ENCODE data around the gene PCGF3.
A peak's percentile ranks its signal among the peaks of the same experiment; 100 is the strongest.
"Not testable (repeated sequence)": the region's sequence is repeated elsewhere in the genome, so short reads cannot be mapped to it uniquely, and the experiment has no call there.

The PCGF3 gene

DNA sequence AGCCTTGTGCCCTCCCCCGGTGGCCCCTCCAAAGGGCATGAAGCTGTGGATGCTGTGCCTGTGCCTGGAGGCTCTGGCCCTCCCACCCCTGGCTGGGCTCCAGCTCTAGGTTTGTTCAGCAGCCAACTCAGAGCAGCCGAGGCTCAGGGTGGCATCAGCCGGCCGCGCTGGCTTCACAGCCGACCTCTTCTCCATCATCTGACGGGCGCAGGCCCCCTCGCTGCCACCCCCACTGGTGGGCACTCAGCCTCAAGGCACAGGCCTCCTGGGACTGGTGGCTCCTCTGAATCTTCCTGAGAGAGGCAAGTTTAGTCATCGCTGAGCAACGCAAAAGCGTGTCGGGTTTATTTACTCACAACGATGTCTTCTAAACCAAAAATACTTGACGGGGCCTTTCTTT lies 46.0 kb downstream of the PCGF3 start:
- TF ChIP-seq, protein P1, sequence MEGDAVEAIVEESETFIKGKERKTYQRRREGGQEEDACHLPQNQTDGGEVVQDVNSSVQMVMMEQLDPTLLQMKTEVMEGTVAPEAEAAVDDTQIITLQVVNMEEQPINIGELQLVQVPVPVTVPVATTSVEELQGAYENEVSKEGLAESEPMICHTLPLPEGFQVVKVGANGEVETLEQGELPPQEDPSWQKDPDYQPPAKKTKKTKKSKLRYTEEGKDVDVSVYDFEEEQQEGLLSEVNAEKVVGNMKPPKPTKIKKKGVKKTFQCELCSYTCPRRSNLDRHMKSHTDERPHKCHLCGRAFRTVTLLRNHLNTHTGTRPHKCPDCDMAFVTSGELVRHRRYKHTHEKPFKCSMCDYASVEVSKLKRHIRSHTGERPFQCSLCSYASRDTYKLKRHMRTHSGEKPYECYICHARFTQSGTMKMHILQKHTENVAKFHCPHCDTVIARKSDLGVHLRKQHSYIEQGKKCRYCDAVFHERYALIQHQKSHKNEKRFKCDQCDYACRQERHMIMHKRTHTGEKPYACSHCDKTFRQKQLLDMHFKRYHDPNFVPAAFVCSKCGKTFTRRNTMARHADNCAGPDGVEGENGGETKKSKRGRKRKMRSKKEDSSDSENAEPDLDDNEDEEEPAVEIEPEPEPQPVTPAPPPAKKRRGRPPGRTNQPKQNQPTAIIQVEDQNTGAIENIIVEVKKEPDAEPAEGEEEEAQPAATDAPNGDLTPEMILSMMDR (conservative IDR thresholded peaks at IDR 0.05), result no peak
- peak overlapping the region; percentile 7; the same call in 1 of the 2 replicates for H3K27ac ChIP-seq

DNA sequence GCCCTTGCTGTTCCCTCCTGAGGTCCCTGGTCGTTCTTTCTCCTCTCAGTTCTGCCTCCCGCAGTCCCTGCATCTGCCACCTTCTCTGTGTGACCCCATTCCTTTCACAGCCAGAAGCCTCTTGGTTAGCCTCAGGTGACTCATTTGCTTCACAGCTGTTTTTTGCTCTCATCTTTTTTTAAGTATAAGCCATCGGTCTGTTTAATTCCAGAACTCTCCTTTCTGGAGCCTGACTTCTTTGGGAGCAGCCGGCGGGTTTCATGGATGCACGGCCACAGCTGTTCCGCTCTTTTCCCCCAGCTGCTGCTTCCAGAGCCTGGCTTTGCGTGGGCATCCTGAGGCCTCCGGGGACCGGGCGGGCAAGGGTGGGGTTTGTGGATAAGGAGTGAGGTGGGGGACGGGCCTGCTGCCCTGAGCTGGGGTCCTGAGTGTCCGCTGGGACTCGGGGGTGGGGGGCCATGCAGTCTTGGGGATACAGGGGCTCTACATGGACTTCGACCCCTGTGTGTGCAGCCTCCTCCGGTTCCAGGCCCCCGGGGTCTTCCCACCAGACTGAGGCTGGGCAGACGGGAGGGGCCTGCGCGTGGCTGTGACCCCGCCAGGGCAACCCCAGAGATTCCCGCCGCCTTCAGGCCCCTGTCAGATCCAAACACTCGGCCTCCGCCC lies 46.7 kb downstream of the PCGF3 start:
- TF ChIP-seq, protein P1 (conservative IDR thresholded peaks at IDR 0.05), result no peak
- no peak overlapping the region; the same call in 1 of the 2 replicates for H3K27ac ChIP-seq

DNA sequence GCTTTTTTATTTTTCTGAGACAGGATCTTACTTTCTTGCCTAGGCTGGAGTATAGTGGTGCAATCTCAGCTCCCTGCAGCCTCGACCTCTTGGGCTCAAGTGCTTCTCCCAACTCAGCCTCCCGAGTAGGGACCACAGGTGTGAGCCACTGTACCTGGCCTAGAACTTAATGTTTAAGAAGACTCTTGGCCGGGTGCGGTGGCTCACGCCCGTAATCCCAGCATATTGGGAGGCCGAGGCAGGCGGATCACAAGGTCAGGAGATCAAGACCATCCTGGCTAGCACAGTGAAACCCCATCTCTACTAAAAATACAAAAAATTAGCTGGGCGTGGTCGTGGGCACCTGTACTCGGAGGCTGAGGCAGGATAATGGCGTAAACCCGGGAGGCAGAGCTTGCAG lies 47.6 kb downstream of the PCGF3 start:
- not testable (repeated sequence) for H3K27ac ChIP-seq

DNA sequence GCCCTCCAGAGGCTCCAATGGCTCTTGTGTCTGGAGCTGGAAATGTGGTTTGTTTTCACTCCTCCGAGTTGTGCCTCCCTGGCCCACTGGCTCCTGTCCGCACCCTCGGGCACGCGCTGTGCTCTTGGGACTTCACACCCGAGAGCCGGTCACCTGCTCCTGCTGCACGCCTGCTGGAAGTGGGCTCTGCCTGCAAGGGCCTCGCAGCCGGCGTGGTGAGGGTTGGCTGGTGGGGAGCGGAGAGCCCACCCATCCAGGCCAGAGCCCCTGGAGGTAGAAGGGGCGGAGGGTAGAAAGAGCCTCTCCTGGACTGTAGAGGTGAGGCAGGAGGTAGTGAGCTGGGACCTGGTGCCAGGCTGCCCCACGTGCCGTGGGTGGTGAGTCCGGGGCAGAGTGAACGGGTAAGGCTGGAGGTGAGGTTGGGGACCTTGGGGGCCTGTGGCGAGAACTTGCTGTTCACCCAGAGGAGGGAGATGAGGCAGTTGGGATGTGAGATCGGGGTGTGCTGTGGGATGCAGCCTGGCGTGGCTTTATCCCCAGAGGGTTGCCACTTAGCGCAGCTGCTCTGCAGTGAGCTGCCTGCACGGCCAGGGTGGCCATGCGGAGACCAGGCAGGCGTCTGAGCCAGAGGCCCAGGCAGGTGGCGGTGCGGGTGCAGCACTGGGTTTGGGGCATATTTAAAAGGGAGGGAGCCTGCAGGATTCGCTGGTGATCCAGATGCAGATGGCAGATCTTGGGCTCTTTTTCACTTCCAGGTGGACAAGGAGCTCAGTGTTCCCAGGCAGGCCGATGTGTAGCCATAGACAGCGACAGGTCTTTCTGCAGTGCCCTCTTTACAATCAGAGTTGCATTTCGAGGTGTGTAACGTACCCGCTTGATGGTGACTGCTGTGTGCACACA lies 48.8 kb downstream of the PCGF3 start:
- TF ChIP-seq, protein P1 (conservative IDR thresholded peaks at IDR 0.05), result no peak
- no peak overlapping the region for H3K27ac ChIP-seq

DNA sequence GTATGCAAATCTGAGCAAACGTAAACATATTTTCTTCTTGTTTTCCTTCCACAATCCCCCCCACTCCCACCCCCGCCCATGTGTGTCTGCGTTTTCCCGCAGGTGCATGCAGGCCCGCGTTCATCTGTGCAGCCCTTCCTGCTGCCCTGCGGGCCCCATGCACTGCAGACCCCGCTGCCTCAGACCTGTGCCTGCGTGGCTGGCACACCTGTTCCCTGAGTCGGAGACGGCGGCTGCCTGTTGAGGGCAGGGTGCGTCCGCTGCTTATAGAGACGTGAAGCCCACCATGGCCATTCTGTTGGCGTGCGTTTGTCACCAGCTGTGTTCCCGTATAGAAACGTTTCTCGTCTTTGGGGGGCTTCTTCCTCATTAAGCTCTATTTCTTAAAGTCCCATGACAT lies 51.5 kb downstream of the PCGF3 start:
- H3K27ac ChIP-seq, result no peak overlapping the region
- TF ChIP-seq, protein P1 (conservative IDR thresholded peaks at IDR 0.05), result no peak

DNA sequence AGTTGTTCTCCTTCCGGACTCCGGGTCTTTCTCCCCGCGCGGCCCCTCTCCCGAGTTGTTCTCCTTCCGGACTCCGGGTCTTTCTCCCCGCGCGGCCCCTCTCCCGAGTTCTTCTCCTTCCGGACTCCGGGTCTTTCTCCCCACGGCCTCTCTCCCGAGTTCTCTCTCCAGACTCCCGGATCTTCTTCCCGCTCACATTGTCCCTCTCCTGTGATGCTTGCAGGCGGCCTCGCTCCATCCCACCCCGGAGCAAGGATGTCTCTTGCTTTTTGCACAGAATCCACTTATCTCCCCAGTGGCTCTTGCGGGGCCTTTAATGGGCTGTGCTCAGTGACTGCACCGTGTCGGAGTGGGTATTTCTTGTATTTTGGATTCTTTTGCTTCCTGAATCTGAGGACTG lies 54.2 kb downstream of the PCGF3 start:
- not testable (repeated sequence) for H3K27ac ChIP-seq

DNA sequence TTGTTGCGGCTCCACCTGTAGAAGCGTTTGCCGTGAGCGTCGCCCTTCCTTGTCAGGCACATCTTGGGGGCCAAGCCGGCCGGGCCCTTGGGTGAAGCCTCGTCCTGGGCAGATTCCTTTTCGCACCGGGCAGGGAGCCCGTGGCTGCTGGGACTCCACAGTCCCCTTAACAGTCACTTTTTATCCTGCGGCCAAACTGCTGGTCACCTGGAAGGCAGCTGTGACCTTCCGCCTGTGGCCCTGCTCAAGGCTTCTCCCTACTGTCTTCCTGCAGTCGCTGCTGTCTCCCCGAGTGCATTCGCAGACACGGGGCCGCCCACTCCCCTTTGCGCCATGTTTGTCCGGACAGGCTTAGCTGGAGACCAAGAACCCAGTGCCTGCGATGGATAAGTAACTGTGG lies 55.0 kb downstream of the PCGF3 start:
- TF ChIP-seq, protein P1 (conservative IDR thresholded peaks at IDR 0.05), result no peak

DNA sequence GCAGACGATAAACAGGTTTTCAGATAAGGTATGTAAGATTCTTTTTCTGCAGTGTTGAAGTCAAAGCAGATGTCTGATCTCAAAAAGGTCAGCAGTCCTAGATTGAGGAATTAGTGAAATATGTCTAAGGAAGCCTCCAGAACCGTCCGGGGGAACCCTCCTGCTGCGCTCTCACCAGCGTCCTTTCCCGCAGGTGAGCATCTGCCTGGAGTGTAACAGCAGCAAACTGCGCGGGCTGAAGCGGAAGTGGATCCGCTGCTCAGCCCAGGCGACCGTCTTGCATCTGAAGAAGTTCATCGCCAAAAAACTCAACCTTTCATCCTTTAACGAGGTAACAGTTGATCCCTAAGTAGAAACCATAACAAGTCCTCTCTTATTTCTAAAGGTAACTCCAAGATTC lies 55.5 kb downstream of the PCGF3 start:
- TF ChIP-seq, protein P1 (conservative IDR thresholded peaks at IDR 0.05), result no peak
- H3K27ac ChIP-seq, result no peak overlapping the region

More for the DNA sequence above, 55.0 kb downstream of the PCGF3 start:
- H3K27ac ChIP-seq, result no peak overlapping the region
